ENCODE measurements around the gene FNDC4. TPM values are rescaled to one million over a fixed set of nuclear protein-coding genes. Genes with fewer than 3 reads are reported as not detected.

FNDC4 gene
- total RNA-seq, 4 donors from 2014 or later = 4.7 to 8.0 (median 5.5) TPM

- Histone ChIP-seq H3K27me3 (peaks cover 10% of the 10 kb centered on the region), H3K4me1 (no peaks in the 10 kb centered on the region), H3K4me3 (no peak overlapping the region), H3K36me3 (no peaks in the 10 kb centered on the region), H3K27ac (no peak overlapping the region), H3K9me3 (no peaks in the 10 kb centered on the region)
- TF ChIP-seq POLR2A (IDR thresholded peaks at IDR 0.05) (no peak), POLR2AphosphoS5 (IDR thresholded peaks at IDR 0.05) (no peak), CTCF (IDR thresholded peaks at IDR 0.05) (no peak), EP300 (IDR thresholded peaks at IDR 0.05) (no peak)
- DNase-seq (ENCODE audit: low spot score in 2 of 2) = no peak
- 53% methylated on average over 3 of the region's 3 CpGs for WGBS
Observed at GRCh38 chr2:27527182-27527581, 32.2 kb upstream of the FNDC4 start.

- Histone ChIP-seq H3K27me3 (peaks cover 17% of the 10 kb centered on the region), H3K4me3 (no peak overlapping the region), H3K27ac (no peak overlapping the region), H3K36me3 (no peaks in the 10 kb centered on the region), H3K9me3 (no peaks in the 10 kb centered on the region), H3K4me1 (no peaks in the 10 kb centered on the region)
- 89% methylated on average over 7 of the region's 7 CpGs for WGBS
- DNase-seq (ENCODE audit: low spot score in 2 of 2) = no peak
- TF ChIP-seq EP300 (IDR thresholded peaks at IDR 0.05) = no peak
- no peak for TF ChIP-seq POLR2AphosphoS5 (IDR thresholded peaks at IDR 0.05)
- no peak for TF ChIP-seq CTCF (IDR thresholded peaks at IDR 0.05)
- TF ChIP-seq POLR2A (IDR thresholded peaks at IDR 0.05) = no peak
Observed at GRCh38 chr2:27522400-27522945, 27.5 kb upstream of the FNDC4 start.

- H3K4me1 ChIP-seq = no peaks in the 10 kb centered on the region
- no peaks in the 10 kb centered on the region for H3K36me3 ChIP-seq
- H3K27me3 ChIP-seq = peaks cover 10% of the 10 kb centered on the region
- H3K4me3 ChIP-seq = no peak overlapping the region
- H3K9me3 ChIP-seq = no peaks in the 10 kb centered on the region
- H3K27ac ChIP-seq = no peak overlapping the region
- DNase-seq (ENCODE audit: low spot score in 2 of 2) = no peak
- WGBS = 84% methylated on average over 2 of the region's 2 CpGs
- TF ChIP-seq POLR2A (IDR thresholded peaks at IDR 0.05) (no peak), POLR2AphosphoS5 (IDR thresholded peaks at IDR 0.05) (no peak), EP300 (IDR thresholded peaks at IDR 0.05) (no peak), CTCF (IDR thresholded peaks at IDR 0.05) (no peak)
Observed at GRCh38 chr2:27520316-27520715, 25.3 kb upstream of the FNDC4 start.

GRCh38 chr2:27518782-27519113 is 23.7 kb upstream of the FNDC4 start:
- no peak overlapping the region for H3K27ac ChIP-seq
- TF ChIP-seq POLR2A (IDR thresholded peaks at IDR 0.05) (no peak), POLR2AphosphoS5 (IDR thresholded peaks at IDR 0.05) (no peak)
- no peaks in the 10 kb centered on the region for H3K36me3 ChIP-seq
- H3K4me1 ChIP-seq = no peaks in the 10 kb centered on the region
- 90% methylated on average over 4 of the region's 4 CpGs for WGBS
- H3K4me3 ChIP-seq = no peak overlapping the region
- peaks cover 10% of the 10 kb centered on the region for H3K27me3 ChIP-seq
- no peaks in the 10 kb centered on the region for H3K9me3 ChIP-seq
- DNase-seq (ENCODE audit: low spot score in 2 of 2) = no peak

- Histone ChIP-seq H3K9me3 (no peaks in the 10 kb centered on the region), H3K36me3 (no peaks in the 10 kb centered on the region), H3K27ac (no peak overlapping the region), H3K4me3 (no peak overlapping the region), H3K27me3 (peaks cover 10% of the 10 kb centered on the region), H3K4me1 (no peaks in the 10 kb centered on the region)
- 70% methylated on average over 5 of the region's 5 CpGs for WGBS
- TF ChIP-seq EP300 (IDR thresholded peaks at IDR 0.05) (no peak), POLR2AphosphoS5 (IDR thresholded peaks at IDR 0.05) (no peak), CTCF (IDR thresholded peaks at IDR 0.05) (no peak), POLR2A (IDR thresholded peaks at IDR 0.05) (no peak)
- DNase-seq (ENCODE audit: low spot score in 2 of 2) = no peak
Observed at GRCh38 chr2:27518113-27518781, 23.2 kb upstream of the FNDC4 start.

All from suprapubic skin (tissue), 4 donors.